SK-N-SH (cell line): ENCODE results near the gene AADACL4. TPM values are rescaled to one million over a fixed set of nuclear protein-coding genes. Genes with fewer than 3 reads are reported as not detected.

Experiments used
- CTCF ChIA-PET: fragments of 300-600, 350-600 bp; formaldehyde crosslinking; extraction: SDS; loops from one replicate; lab custom pipeline; 2021; lab: Yijun Ruan, JAX
- POLR2A ChIA-PET: fragments of 350-600 bp; sonication (Branson Sonifier 250); formaldehyde crosslinking; extraction: SDS; loops from one replicate; lab custom pipeline; 2020; ENCODE audit warnings: antibody characterized with exemption, inconsistent platforms; lab: Yijun Ruan, JAX
- DNase-seq: peaks from one replicate; pipeline ENCODE4 v3.0.0; 2012
- H2AFZ ChIP-seq: fragments of 200-600 bp; sonication (generic); 2 replicates; pipeline ENCODE4 v1.8.1; 2016; ENCODE audit warnings: antibody characterized with exemption, mild to moderate bottlenecking, low read depth
- H3F3A ChIP-seq: fragments of 200-600 bp; sonication (generic); replicated peaks from 2 replicates; pipeline ENCODE3; 2016; ENCODE audit warnings: antibody characterized with exemption, mild to moderate bottlenecking; ENCODE audit not compliant: insufficient read depth
- H3K27ac ChIP-seq, 2 experiments: fragments of 200-500 bp in 1 of 2; fragments of 200-600 bp in 1 of 2; sonication (Bioruptor generic) in 1 of 2; sonication (generic), shearing (Covaris generic) in 1 of 2; 2 replicates each; pipeline versions ENCODE4 v1.5.1 to v1.6.1; 2014 to 2016; ENCODE audit warnings: low read depth in 2 of 2, inconsistent platforms in 1 of 2, low read length in 1 of 2, mild to moderate bottlenecking in 1 of 2, mixed read lengths in 1 of 2
- H3K27me3 ChIP-seq: fragments of 200-600 bp; sonication (generic), shearing (Covaris generic); 2 replicates; pipeline ENCODE4 v1.6.1; 2016; ENCODE audit warnings: mixed run types; ENCODE audit not compliant: insufficient read depth
- H3K36me3 ChIP-seq, 2 experiments: fragments of 200-500 bp in 1 of 2; fragments of 200-600 bp in 1 of 2; sonication (Bioruptor generic) in 1 of 2; sonication (generic) in 1 of 2; replicated peaks in 1 of 2; 2 replicates each; pipeline versions ENCODE3 to v1.5.1; 2014 to 2016; ENCODE audit warnings: low read length in 1 of 2, mild to moderate bottlenecking in 1 of 2; ENCODE audit not compliant: insufficient read depth in 2 of 2, control insufficient read depth in 1 of 2
- H3K4me1 ChIP-seq, 2 experiments: fragments of 200-500 bp in 1 of 2; fragments of 200-600 bp in 1 of 2; sonication (Bioruptor generic) in 1 of 2; sonication (generic), shearing (Covaris generic) in 1 of 2; 2 replicates each; pipeline versions ENCODE4 v1.5.1 to v1.6.1; 2014 to 2016; ENCODE audit warnings: low read depth in 1 of 2, low read length in 1 of 2, mixed run types in 1 of 2; ENCODE audit not compliant: insufficient read depth in 2 of 2, control insufficient read depth in 1 of 2
- H3K4me2 ChIP-seq: fragments of 200-600 bp; sonication (generic), shearing (Covaris generic); 2 replicates; pipeline ENCODE4 v1.6.1; 2017; ENCODE audit warnings: mixed run types
- H3K4me3 ChIP-seq, 2 experiments: fragments of 200-500 bp in 1 of 2; fragments of 200-600 bp in 1 of 2; sonication (Bioruptor generic) in 1 of 2; sonication (generic), shearing (Covaris generic) in 1 of 2; 2 replicates each; pipeline versions ENCODE4 v1.5.1 to v1.8.1; 2014 to 2016; ENCODE audit warnings: low read depth in 2 of 2, inconsistent platforms in 1 of 2, low read length in 1 of 2, mild to moderate bottlenecking in 1 of 2, mixed read lengths in 1 of 2, moderate library complexity in 1 of 2
- H3K79me2 ChIP-seq: fragments of 200-600 bp; sonication (generic); 2 replicates; pipeline ENCODE4 v1.8.1; 2017; ENCODE audit warnings: mild to moderate bottlenecking; ENCODE audit not compliant: insufficient read depth
- H3K9ac ChIP-seq: fragments of 200-600 bp; sonication (generic); 2 replicates; pipeline ENCODE4 v1.6.1; 2017; ENCODE audit warnings: mixed run types
- H3K9me2 ChIP-seq: fragments of 200-600 bp; sonication (generic); 2 replicates; pipeline ENCODE4 v1.6.1; 2017; ENCODE audit warnings: mixed run types
- H3K9me3 ChIP-seq: fragments of 200-600 bp; sonication (generic); 2 replicates; pipeline ENCODE4 v1.6.1; 2017; ENCODE audit warnings: mixed run types, mild to moderate bottlenecking, moderate library complexity
- H4K20me1 ChIP-seq: fragments of 200-600 bp; sonication (generic); 2 replicates; pipeline ENCODE4 v1.6.1; 2017; ENCODE audit warnings: mild to moderate bottlenecking, mixed run types; ENCODE audit not compliant: insufficient read depth
- CTCF ChIP-seq: fragments of 200-600 bp; sonication (generic); IDR thresholded peaks from 2 replicates; pipeline ENCODE4 v1.6.1; 2017; ENCODE audit warnings: antibody characterized with exemption, mild to moderate bottlenecking, moderate library complexity
- EP300 ChIP-seq, 2 experiments: IDR thresholded peaks; 2 replicates each; pipeline versions ENCODE4 v1.4.0 to v1.6.1; 2012; ENCODE audit warnings: borderline replicate concordance in 1 of 2, low read depth in 1 of 2, low read length in 1 of 2
- FOXJ3 ChIP-seq: sonication (generic); formaldehyde crosslinking; IDR thresholded peaks from 2 replicates; pipeline ENCODE4 v1.5.1; 2020; ENCODE audit warnings: mild to moderate bottlenecking, missing genetic modification reagents
- GATA2 ChIP-seq: sonication (generic); formaldehyde crosslinking; IDR thresholded peaks from 2 replicates; pipeline ENCODE4 v1.5.0; 2020; ENCODE audit warnings: mild to moderate bottlenecking, missing genetic modification reagents
- MXI1 ChIP-seq: IDR thresholded peaks from 2 replicates; pipeline ENCODE4 v1.6.1; 2012; ENCODE audit warnings: mild to moderate bottlenecking, low read depth, low read length, improper control_type of control experiment
- NFIC ChIP-seq: IDR thresholded peaks from 2 replicates; pipeline ENCODE4 v1.4.0; 2012; ENCODE audit warnings: borderline replicate concordance
- POLR2AphosphoS5 ChIP-seq: IDR thresholded peaks from 2 replicates; pipeline ENCODE4 v1.6.1; 2012; ENCODE audit warnings: low read depth, low read length
- RAD21 ChIP-seq: IDR thresholded peaks from 2 replicates; pipeline ENCODE4 v1.6.1; 2012; ENCODE audit warnings: mild to moderate bottlenecking, low read length
- SMC3 ChIP-seq: IDR thresholded peaks from 2 replicates; pipeline ENCODE4 v1.6.1; 2012; ENCODE audit warnings: low read depth, low read length, improper control_type of control experiment
- TAF1 ChIP-seq: IDR thresholded peaks from 2 replicates; pipeline ENCODE4 v1.6.1; 2012; ENCODE audit warnings: low read depth, mild to moderate bottlenecking, low read length, moderate library complexity, borderline replicate concordance
- USF2 ChIP-seq: fragments of 150-350 bp; IDR thresholded peaks from 2 replicates; pipeline ENCODE4 v1.6.1; 2017; ENCODE audit warnings: antibody characterized with exemption, low read length, low read depth, borderline replicate concordance
- WGBS: methylation state at CpG from one replicate; pipeline ENCODE4 v1.1.6; 2017; ENCODE audit warnings: low lambda C conversion rate; 5-methylcytosine and 5-hydroxymethylcytosine counted together
- polyA plus RNA-seq, 3 experiments: library from polyadenylated mRNA; depleted of rRNA; stranded (reverse); fragments of >200 nt; gene quantifications; 2 replicates each; pipeline ENCODE4 v1.2.3, GENCODE V29; 2012
- TF ChIP-seq, protein P1 (sequence below): fragments of 150-350 bp; IDR thresholded peaks from 2 replicates; pipeline ENCODE4 v1.6.1; 2016; ENCODE audit warnings: mild to moderate bottlenecking, low read depth, low read length

Gene AADACL4
- polyA plus RNA-seq, 1 of the 3 experiments (the other 2 are of a cell fraction): 0.59 TPM

DNA sequence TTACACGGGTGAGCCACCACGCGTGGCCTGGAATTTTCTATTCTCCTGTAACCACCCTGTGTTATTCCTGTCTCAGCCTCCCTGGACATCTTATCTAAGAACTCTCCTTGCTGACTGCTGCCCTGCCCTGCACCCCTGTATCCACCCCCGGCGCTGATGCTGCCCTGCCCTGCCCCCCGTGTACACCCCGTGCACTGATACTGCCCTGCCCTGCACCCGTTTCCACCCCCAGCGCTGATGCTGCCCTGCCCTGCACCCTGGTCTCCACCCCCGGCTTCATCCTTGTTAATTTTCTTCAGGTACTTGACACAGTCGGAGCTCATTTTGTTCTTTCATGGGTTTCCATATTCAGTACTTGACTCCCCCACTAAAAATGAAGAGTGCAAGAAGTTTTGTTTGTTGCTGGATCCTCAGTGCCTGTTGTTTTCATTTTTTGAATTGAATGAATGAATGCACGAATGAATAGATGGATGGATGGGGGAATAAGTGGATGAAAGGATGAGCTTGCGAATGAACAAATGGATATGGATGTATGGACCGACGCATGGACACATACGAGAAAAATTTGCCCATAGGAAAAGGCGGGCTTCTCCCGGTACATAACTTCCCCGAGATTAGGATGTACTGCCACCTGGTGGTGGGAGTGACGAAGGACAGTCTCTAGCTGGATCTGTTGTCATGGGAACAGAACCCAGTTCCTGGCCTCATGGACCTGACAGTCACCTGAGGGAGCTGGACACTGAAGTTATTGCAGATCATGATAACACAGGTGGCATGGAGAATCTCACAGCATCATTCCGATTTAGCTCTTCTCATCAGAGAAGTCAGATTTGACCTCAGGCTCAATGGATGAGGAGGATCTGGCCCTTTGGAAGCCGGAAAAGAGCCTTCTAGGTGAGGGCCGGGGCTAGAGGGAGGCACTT is 14.9 kb downstream of the AADACL4 start:
- 34% methylated on average over 23 of the region's 23 CpGs for WGBS
- Histone ChIP-seq H4K20me1 (no peaks in the 10 kb centered on the region), H3K79me2 (no peaks in the 10 kb centered on the region), H3K4me2 (peak overlapping the region; percentile 29; the same call in 1 of the 2 replicates), H3K9me3 (no peaks in the 10 kb centered on the region), H2AFZ (peak overlapping the region; percentile 37; the same call in 1 of the 2 replicates), H3K9me2 (no peaks in the 10 kb centered on the region), H3K4me1 (no peaks in the 10 kb centered on the region), H3K36me3 (no peaks in the 10 kb centered on the region), H3K4me3 (peak overlapping the region in 1 of 2 experiments; percentile 34; a peak in 1 of 4 replicates), H3F3A (no peaks in the 10 kb centered on the region), H3K9ac (no peak overlapping the region), H3K27ac (no peak overlapping the region), H3K27me3 (no peaks in the 10 kb centered on the region)
- ChIA-PET CTCF (interaction anchor here (0.5 to 3.1 kb wide), 69 partner anchors 10 to 534 kb away, joined by 3 to 37 read pairs (median 5); partner anchors contain the start of genes AADACL4, DHRS3 and VPS13D), POLR2A (no interaction called here)
- TF ChIP-seq GATA2 (CRISPR knock-in tag): no peak
- no peak for TF ChIP-seq EP300 (IDR thresholded peaks at IDR 0.05; ENCODE audit: borderline replicate concordance in 1 of 2, low read depth in 1 of 2, low read length in 1 of 2)
- TF ChIP-seq FOXJ3 (CRISPR knock-in tag): no peak
- 0 out of 2 replicates have a peak, but pooled peaks have one; percentile 28 for TF ChIP-seq USF2
- no peak for TF ChIP-seq TAF1
- peak; percentile 91 for TF ChIP-seq SMC3
- no peak for TF ChIP-seq NFIC
- peak; percentile 50; the same call in 1 of the 2 replicates for TF ChIP-seq MXI1
- no peak for TF ChIP-seq POLR2AphosphoS5
- peak; percentile 94 for TF ChIP-seq RAD21
- TF ChIP-seq, protein P1, sequence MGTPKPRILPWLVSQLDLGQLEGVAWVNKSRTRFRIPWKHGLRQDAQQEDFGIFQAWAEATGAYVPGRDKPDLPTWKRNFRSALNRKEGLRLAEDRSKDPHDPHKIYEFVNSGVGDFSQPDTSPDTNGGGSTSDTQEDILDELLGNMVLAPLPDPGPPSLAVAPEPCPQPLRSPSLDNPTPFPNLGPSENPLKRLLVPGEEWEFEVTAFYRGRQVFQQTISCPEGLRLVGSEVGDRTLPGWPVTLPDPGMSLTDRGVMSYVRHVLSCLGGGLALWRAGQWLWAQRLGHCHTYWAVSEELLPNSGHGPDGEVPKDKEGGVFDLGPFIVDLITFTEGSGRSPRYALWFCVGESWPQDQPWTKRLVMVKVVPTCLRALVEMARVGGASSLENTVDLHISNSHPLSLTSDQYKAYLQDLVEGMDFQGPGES: no peak
- peak; percentile 89 for TF ChIP-seq CTCF
- DNase-seq: peak; percentile 89
